ENCODE measurements around the gene ANKS1B.

DNA sequence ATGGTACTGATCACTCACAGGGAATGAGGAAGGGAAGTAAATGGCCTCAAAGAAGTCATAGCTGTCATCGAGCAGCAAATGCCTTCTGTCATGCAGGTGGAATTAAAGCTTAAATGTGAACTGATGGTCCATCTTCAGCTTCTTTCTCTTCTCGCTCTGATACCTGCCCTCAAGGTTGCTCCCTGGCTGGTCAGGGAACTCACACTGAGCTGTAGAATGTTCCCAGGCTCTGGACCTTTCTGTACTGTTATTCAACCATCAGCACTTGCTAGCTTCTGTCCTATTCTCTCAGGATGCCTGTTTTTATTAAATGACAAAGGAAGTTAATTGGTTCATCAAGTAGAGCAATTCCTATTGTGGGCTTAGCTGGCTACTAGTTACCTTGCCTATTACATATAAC is 875.8 kb downstream of the ANKS1B start:
- TF ChIP-seq GATA2 (IDR thresholded peaks at IDR 0.05; ENCODE audit: low read depth, low read length) (no peak), GATA3 (IDR thresholded peaks at IDR 0.05; ENCODE audit: low read depth, low read length) (no peak)

Measured in SH-SY5Y (cell line).